ENCODE results near the gene ATXN10.
"Not testable (repeated sequence)": the region's sequence is repeated elsewhere in the genome, so short reads cannot be mapped to it uniquely, and the experiment has no call there.

ATXN10 gene

GRCh38 chr22:45680932-45681700 lies 9.5 kb downstream of the ATXN10 start:
- no peak for TF ChIP-seq CTCF (IDR thresholded peaks at IDR 0.05; ENCODE audit: insufficient read depth, missing control alignments)
- no peak for FAIRE-seq
- no peak for DNase-seq (ENCODE audit: insufficient read length, low spot score)

- DNase-seq (ENCODE audit: insufficient read length, low spot score) (no peak), FAIRE-seq (no peak)
- no peak for TF ChIP-seq CTCF (IDR thresholded peaks at IDR 0.05; ENCODE audit: insufficient read depth, missing control alignments)
Observed at GRCh38 chr22:45682064-45682463, 10.4 kb downstream of the ATXN10 start.

- not testable (repeated sequence) for FAIRE-seq; DNase-seq (ENCODE audit: insufficient read length, low spot score)
Observed at GRCh38 chr22:45682773-45683172, 11.1 kb downstream of the ATXN10 start.

GRCh38 chr22:45683248-45683647 lies 11.6 kb downstream of the ATXN10 start:
- TF ChIP-seq CTCF (IDR thresholded peaks at IDR 0.05; ENCODE audit: insufficient read depth, missing control alignments), result no peak
- FAIRE-seq (no peak), DNase-seq (ENCODE audit: insufficient read length, low spot score) (no peak)

GRCh38 chr22:45683680-45684079 lies 12.0 kb downstream of the ATXN10 start:
- FAIRE-seq (no peak), DNase-seq (ENCODE audit: insufficient read length, low spot score) (no peak)
- no peak for TF ChIP-seq CTCF (IDR thresholded peaks at IDR 0.05; ENCODE audit: insufficient read depth, missing control alignments)

GRCh38 chr22:45684169-45684568 lies 12.5 kb downstream of the ATXN10 start:
- DNase-seq (ENCODE audit: insufficient read length, low spot score), result no peak
- no peak for FAIRE-seq
- no peak for TF ChIP-seq CTCF (IDR thresholded peaks at IDR 0.05; ENCODE audit: insufficient read depth, missing control alignments)

- no peak for FAIRE-seq
Observed at GRCh38 chr22:45684752-45685574, 13.3 kb downstream of the ATXN10 start.

More at GRCh38 chr22:45684752-45685574, 13.3 kb downstream of the ATXN10 start:
- DNase-seq (ENCODE audit: insufficient read length, low spot score), result no peak
- TF ChIP-seq CTCF (IDR thresholded peaks at IDR 0.05; ENCODE audit: insufficient read depth, missing control alignments), result no peak

All from D721Med (cell line).